ENCODE results near the gene DPYD.

Gene DPYD

DNA sequence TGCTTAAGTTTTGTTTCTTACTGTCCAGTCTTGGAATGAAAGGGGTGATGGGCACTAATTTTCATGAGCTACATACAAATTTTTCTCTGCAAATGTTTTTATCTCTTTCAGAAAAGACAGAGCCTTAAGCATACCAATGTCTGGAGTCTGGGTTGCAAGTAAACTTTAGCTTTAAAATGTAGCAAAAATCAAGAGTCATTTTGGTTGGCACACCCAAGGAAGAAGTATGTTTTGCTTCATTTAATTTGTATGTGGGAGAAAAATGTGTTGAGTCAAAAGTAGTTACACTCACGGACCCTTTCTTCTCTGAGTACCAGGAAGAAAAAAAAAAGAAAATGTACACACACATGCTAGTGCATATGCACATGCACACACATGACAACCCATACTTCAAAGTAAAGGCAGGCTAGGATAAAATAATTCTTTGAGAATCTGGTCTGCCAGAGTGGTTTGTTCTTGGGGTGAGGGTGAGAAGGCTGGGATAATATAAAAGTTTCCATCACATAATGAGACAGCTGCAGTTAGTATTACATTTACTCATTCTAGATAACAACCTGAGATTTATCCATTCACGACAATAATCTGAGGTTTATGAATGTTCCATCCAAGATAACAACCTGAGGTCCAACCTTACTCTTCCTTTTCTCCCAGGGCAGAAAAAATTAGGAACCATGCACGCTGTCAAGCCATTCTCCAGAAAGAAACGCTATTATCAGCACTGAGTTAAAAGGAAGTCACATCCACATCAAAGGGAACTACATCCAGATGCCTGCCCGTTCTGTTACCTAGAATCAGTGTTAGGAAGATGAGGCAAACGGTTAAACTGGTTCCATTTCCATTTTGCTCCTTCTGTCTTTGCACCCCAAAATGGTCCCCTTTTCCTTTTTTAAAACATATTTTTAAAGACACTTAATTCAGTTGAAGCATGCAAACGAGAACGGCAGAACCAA, 9.3 kb downstream of the DPYD start:
- Histone ChIP-seq H3K23ac (ENCODE audit: low read depth, low read length, poor library complexity) (no peak overlapping the region), H2BK120ac (ENCODE audit: low read depth, low read length) (no peak overlapping the region), H3K18ac (ENCODE audit: low read length) (no peak overlapping the region), H3K79me1 (ENCODE audit: low read depth, low read length) (peaks cover 2% of the 10 kb centered on the region), H2BK12ac (ENCODE audit: low read length) (no peak overlapping the region), H3K4me1 (ENCODE audit: control insufficient read depth in 2 of 2, insufficient read depth in 1 of 2, low read depth in 1 of 2, low read length in 2 of 2) (peaks cover 0 to 6% of the 10 kb centered on the region in 2 donors), H3K27me3 (ENCODE audit: control insufficient read depth in 3 of 3, insufficient read depth in 3 of 3, low read depth in 1 of 3, low read length in 3 of 3) (no peaks in the 10 kb centered on the region), H2AFZ (ENCODE audit: low read length) (no peak overlapping the region), H2BK15ac (ENCODE audit: low read length) (no peak overlapping the region), H3K9me3 (replicated peaks in 1 of 2; ENCODE audit: control insufficient read depth in 2 of 2, insufficient read depth in 1 of 2, low read depth in 1 of 2, low read length in 2 of 2) (no peaks in the 10 kb centered on the region), H3K27ac (replicated peaks; ENCODE audit: low read length) (no peak overlapping the region), H3K14ac (ENCODE audit: low read length) (no peak overlapping the region), H3K4me2 (ENCODE audit: insufficient read depth, low read length, poor library complexity, severe bottlenecking) (no peak overlapping the region), H3K36me3 (replicated peaks in 1 of 2; ENCODE audit: control insufficient read depth in 2 of 2, insufficient read depth in 2 of 2, low read length in 2 of 2) (no peaks in the 10 kb centered on the region), H2BK5ac (ENCODE audit: low read length) (no peak overlapping the region), H3K9ac (ENCODE audit: low read depth, low read length, poor library complexity) (no peak overlapping the region), H3K4ac (ENCODE audit: low read length) (no peak overlapping the region), H2AK5ac (ENCODE audit: low read depth, low read length) (no peak overlapping the region), H4K8ac (ENCODE audit: low read depth, low read length) (no peak overlapping the region), H4K91ac (ENCODE audit: low read depth, low read length, poor library complexity) (no peak overlapping the region), H3K4me3 (ENCODE audit: low read length in 2 of 2) (no peak overlapping the region)
- DNase-seq (ENCODE audit: low spot score), result no peak
- WGBS, 2 donors (ENCODE audit: extremely low coverage in 2 of 2, insufficient read length in 2 of 2, insufficient replicate concordance in 1 of 2), result no CpG with 5 or more reads among the region's 8 CpGs

DNA sequence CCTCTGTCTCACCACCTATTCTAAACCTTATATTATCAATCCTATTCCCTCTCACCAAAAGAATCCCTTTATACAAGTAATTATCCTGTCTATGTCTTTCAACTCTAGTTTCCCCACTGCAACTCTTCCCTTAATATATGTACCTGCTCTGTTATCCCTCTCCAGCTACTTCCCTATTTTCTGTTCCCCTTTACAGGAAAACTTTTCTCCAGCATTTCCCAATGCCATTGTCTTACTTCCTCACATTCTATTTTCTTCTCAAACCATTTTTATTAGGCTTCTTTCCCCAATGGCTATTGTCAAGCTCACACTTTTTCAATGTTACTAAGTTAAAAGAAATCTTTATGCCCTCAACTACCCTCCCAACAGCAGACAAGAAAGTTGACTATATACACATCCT, 11.6 kb downstream of the DPYD start:
- no peaks in the 10 kb centered on the region for H3K36me3 ChIP-seq (replicated peaks in 1 of 2; ENCODE audit: control insufficient read depth in 2 of 2, insufficient read depth in 2 of 2, low read length in 2 of 2)
- H3K23ac ChIP-seq (ENCODE audit: low read depth, low read length, poor library complexity), result no peak overlapping the region
- no peaks in the 10 kb centered on the region for H3K27me3 ChIP-seq (ENCODE audit: control insufficient read depth in 3 of 3, insufficient read depth in 3 of 3, low read depth in 1 of 3, low read length in 3 of 3)
- no peak overlapping the region for H2AFZ ChIP-seq (ENCODE audit: low read length)
- no peaks in the 10 kb centered on the region for H3K9me3 ChIP-seq (replicated peaks in 1 of 2; ENCODE audit: control insufficient read depth in 2 of 2, insufficient read depth in 1 of 2, low read depth in 1 of 2, low read length in 2 of 2)
- no peak overlapping the region for H4K8ac ChIP-seq (ENCODE audit: low read depth, low read length)
- no peak overlapping the region for H2BK15ac ChIP-seq (ENCODE audit: low read length)
- no peak overlapping the region for H3K4me2 ChIP-seq (ENCODE audit: insufficient read depth, low read length, poor library complexity, severe bottlenecking)
- no peak overlapping the region for H3K18ac ChIP-seq (ENCODE audit: low read length)
- no peak overlapping the region for H4K91ac ChIP-seq (ENCODE audit: low read depth, low read length, poor library complexity)
- no peak overlapping the region for H3K9ac ChIP-seq (ENCODE audit: low read depth, low read length, poor library complexity)
- H3K79me1 ChIP-seq (ENCODE audit: low read depth, low read length), result peaks cover 2% of the 10 kb centered on the region
- H2BK12ac ChIP-seq (ENCODE audit: low read length), result no peak overlapping the region
- no peak overlapping the region for H3K4me3 ChIP-seq (ENCODE audit: low read length in 2 of 2)
- H2BK120ac ChIP-seq (ENCODE audit: low read depth, low read length), result no peak overlapping the region
- H2BK5ac ChIP-seq (ENCODE audit: low read length), result no peak overlapping the region
- peaks cover 0 to 26% of the 10 kb centered on the region in 2 donors for H3K4me1 ChIP-seq (ENCODE audit: control insufficient read depth in 2 of 2, insufficient read depth in 1 of 2, low read depth in 1 of 2, low read length in 2 of 2)
- no peak overlapping the region for H3K4ac ChIP-seq (ENCODE audit: low read length)
- H3K27ac ChIP-seq (replicated peaks; ENCODE audit: low read length), result no peak overlapping the region
- H2AK5ac ChIP-seq (ENCODE audit: low read depth, low read length), result no peak overlapping the region
- no peak overlapping the region for H3K14ac ChIP-seq (ENCODE audit: low read length)
- DNase-seq (ENCODE audit: low spot score), result no peak

DNA sequence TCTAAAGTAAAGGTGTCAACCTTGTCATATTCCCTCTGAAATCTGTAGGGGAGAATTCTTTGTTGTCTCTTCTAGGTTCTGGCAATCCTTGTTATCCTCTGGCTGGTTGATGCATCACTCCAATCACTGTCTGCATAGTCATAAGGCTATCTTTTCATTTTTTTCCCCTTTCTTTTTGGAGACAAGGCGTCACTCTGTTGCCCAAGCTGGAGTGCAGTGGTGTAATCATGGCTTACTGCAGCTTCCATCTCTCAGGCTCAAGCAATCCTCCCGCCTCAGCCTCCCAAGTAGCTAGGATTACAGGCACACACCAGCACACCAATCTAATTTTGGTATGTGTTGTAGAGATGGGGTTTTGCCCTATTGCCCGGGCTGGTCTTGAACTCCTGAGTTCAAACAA, 12.9 kb downstream of the DPYD start:
- no peaks in the 10 kb centered on the region for H3K36me3 ChIP-seq (replicated peaks in 1 of 2; ENCODE audit: control insufficient read depth in 2 of 2, insufficient read depth in 2 of 2, low read length in 2 of 2)
- H3K18ac ChIP-seq (ENCODE audit: low read length), result no peak overlapping the region
- no peak overlapping the region for H3K27ac ChIP-seq (replicated peaks; ENCODE audit: low read length)
- no peak overlapping the region for H2BK12ac ChIP-seq (ENCODE audit: low read length)
- no peaks in the 10 kb centered on the region for H3K9me3 ChIP-seq (replicated peaks in 1 of 2; ENCODE audit: control insufficient read depth in 2 of 2, insufficient read depth in 1 of 2, low read depth in 1 of 2, low read length in 2 of 2)
- peaks cover 2% of the 10 kb centered on the region for H3K79me1 ChIP-seq (ENCODE audit: low read depth, low read length)
- no peak overlapping the region for H3K23ac ChIP-seq (ENCODE audit: low read depth, low read length, poor library complexity)
- H2BK120ac ChIP-seq (ENCODE audit: low read depth, low read length), result no peak overlapping the region
- no peak overlapping the region for H2BK5ac ChIP-seq (ENCODE audit: low read length)
- H3K27me3 ChIP-seq (ENCODE audit: control insufficient read depth in 3 of 3, insufficient read depth in 3 of 3, low read depth in 1 of 3, low read length in 3 of 3), result no peaks in the 10 kb centered on the region
- H3K4me3 ChIP-seq (ENCODE audit: low read length in 2 of 2), result no peak overlapping the region
- H2AFZ ChIP-seq (ENCODE audit: low read length), result no peak overlapping the region
- H2BK15ac ChIP-seq (ENCODE audit: low read length), result no peak overlapping the region
- DNase-seq (ENCODE audit: low spot score), result no peak
- no peak overlapping the region for H3K4ac ChIP-seq (ENCODE audit: low read length)
- no peak overlapping the region for H2AK5ac ChIP-seq (ENCODE audit: low read depth, low read length)
- no peak overlapping the region for H4K8ac ChIP-seq (ENCODE audit: low read depth, low read length)
- WGBS, 2 donors (ENCODE audit: extremely low coverage in 2 of 2, insufficient read length in 2 of 2, insufficient replicate concordance in 1 of 2), result no CpG with 5 or more reads among the region's 3 CpGs
- no peak overlapping the region for H3K4me2 ChIP-seq (ENCODE audit: insufficient read depth, low read length, poor library complexity, severe bottlenecking)
- peaks cover 0 to 28% of the 10 kb centered on the region in 2 donors for H3K4me1 ChIP-seq (ENCODE audit: control insufficient read depth in 2 of 2, insufficient read depth in 1 of 2, low read depth in 1 of 2, low read length in 2 of 2)
- no peak overlapping the region for H3K14ac ChIP-seq (ENCODE audit: low read length)
- no peak overlapping the region for H4K91ac ChIP-seq (ENCODE audit: low read depth, low read length, poor library complexity)
- H3K9ac ChIP-seq (ENCODE audit: low read depth, low read length, poor library complexity), result no peak overlapping the region

DNA sequence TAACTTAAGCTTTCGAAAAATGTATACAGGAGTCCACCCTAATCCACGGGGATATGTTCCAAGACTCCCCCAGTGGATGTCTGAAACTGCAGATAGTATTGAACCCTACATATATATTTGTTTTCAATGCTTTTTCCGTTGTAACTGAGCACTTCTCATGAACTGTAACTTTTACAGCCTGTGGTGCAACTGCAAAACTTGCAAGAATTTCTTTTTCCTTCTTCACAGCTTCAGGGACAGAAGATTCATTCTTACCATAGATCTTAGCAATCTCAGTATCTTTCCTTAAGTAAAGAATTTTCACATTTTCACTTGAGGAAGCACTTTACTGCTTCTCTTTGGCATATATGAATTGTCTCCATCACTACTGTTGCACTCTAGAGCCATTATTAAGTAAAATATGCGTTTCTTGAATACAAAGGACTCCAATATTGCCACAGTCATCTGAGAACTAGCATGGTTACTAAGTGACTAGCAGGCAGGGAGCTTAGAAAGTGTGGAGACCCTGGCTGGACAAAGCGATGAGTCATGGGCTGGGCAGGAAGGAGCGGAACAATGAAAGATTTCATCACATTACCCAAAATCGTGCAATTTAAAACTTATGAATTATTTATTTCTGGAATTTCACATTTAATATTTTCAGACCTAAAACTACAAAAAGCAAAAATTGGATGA, 14.1 kb downstream of the DPYD start:
- Histone ChIP-seq H3K23ac (ENCODE audit: low read depth, low read length, poor library complexity) (no peak overlapping the region), H3K9ac (ENCODE audit: low read depth, low read length, poor library complexity) (no peak overlapping the region), H2BK120ac (ENCODE audit: low read depth, low read length) (no peak overlapping the region), H2BK5ac (ENCODE audit: low read length) (no peak overlapping the region), H3K36me3 (replicated peaks in 1 of 2; ENCODE audit: control insufficient read depth in 2 of 2, insufficient read depth in 2 of 2, low read length in 2 of 2) (no peaks in the 10 kb centered on the region), H2AFZ (ENCODE audit: low read length) (peak overlapping the region; percentile 74), H3K14ac (ENCODE audit: low read length) (no peak overlapping the region), H4K91ac (ENCODE audit: low read depth, low read length, poor library complexity) (no peak overlapping the region), H2BK12ac (ENCODE audit: low read length) (no peak overlapping the region), H3K27ac (replicated peaks; ENCODE audit: low read length) (no peak overlapping the region), H3K27me3 (ENCODE audit: control insufficient read depth in 3 of 3, insufficient read depth in 3 of 3, low read depth in 1 of 3, low read length in 3 of 3) (no peaks in the 10 kb centered on the region), H3K4me1 (ENCODE audit: control insufficient read depth in 2 of 2, insufficient read depth in 1 of 2, low read depth in 1 of 2, low read length in 2 of 2) (peaks cover 0 to 28% of the 10 kb centered on the region in 2 donors), H2BK15ac (ENCODE audit: low read length) (no peak overlapping the region), H2AK5ac (ENCODE audit: low read depth, low read length) (no peak overlapping the region), H4K8ac (ENCODE audit: low read depth, low read length) (no peak overlapping the region), H3K79me1 (ENCODE audit: low read depth, low read length) (peaks cover 2% of the 10 kb centered on the region), H3K4ac (ENCODE audit: low read length) (no peak overlapping the region), H3K4me2 (ENCODE audit: insufficient read depth, low read length, poor library complexity, severe bottlenecking) (no peak overlapping the region), H3K9me3 (replicated peaks in 1 of 2; ENCODE audit: control insufficient read depth in 2 of 2, insufficient read depth in 1 of 2, low read depth in 1 of 2, low read length in 2 of 2) (no peaks in the 10 kb centered on the region), H3K4me3 (ENCODE audit: low read length in 2 of 2) (no peak overlapping the region), H3K18ac (ENCODE audit: low read length) (no peak overlapping the region)
- DNase-seq (ENCODE audit: low spot score), result no peak
- WGBS, 2 donors (ENCODE audit: extremely low coverage in 2 of 2, insufficient read length in 2 of 2, insufficient replicate concordance in 1 of 2), result no CpG with 5 or more reads among the region's 7 CpGs

Data from neuronal stem cell (in vitro differentiated cells).